ENCODE measurements around the gene GPR148.
"Not testable (repeated sequence)": the region's sequence is repeated elsewhere in the genome, so short reads cannot be mapped to it uniquely, and the experiment has no call there.

Gene GPR148

GRCh38 chr2:130728549-130729316 lies at the start of gene GPR148:
GPR148 (plus strand) TSS chr2:130729070; CDS start chr2:130729152, 82 bp downstream.
- Mint-ChIP-seq H3K4me3 (peak within 1 kb of the TSS; percentile 75), H3K4me1 (ENCODE audit: low read depth) (peaks cover 7% of the 10 kb centered on the region), H3K36me3 (ENCODE audit: low read depth) (no peaks in the 10 kb centered on the region), H3K9me3 (no peaks in the 10 kb centered on the region), H3K27ac (peak within 1 kb of the TSS; percentile 75), H3K27me3 (ENCODE audit: low read depth) (peaks cover under 1% of the 10 kb centered on the region)

- not testable (repeated sequence) for H3K27ac Mint-ChIP-seq; H3K27me3 Mint-ChIP-seq (ENCODE audit: low read depth); H3K36me3 Mint-ChIP-seq (ENCODE audit: low read depth); H3K9me3 Mint-ChIP-seq; H3K4me1 Mint-ChIP-seq (ENCODE audit: low read depth); H3K4me3 Mint-ChIP-seq
Measured at GRCh38 chr2:130692041-130692770, 36.7 kb upstream of the GPR148 start.

GRCh38 chr2:130693474-130693873 lies 35.4 kb upstream of the GPR148 start:
- H3K9me3 Mint-ChIP-seq; H3K4me3 Mint-ChIP-seq; H3K4me1 Mint-ChIP-seq (ENCODE audit: low read depth): not testable (repeated sequence)

GRCh38 chr2:130703250-130703649 lies 25.6 kb upstream of the GPR148 start:
- not testable (repeated sequence) for H3K4me3 Mint-ChIP-seq; H3K27ac Mint-ChIP-seq; H3K27me3 Mint-ChIP-seq (ENCODE audit: low read depth); H3K4me1 Mint-ChIP-seq (ENCODE audit: low read depth); H3K9me3 Mint-ChIP-seq; H3K36me3 Mint-ChIP-seq (ENCODE audit: low read depth)

More at GRCh38 chr2:130693474-130693873, 35.4 kb upstream of the GPR148 start:
- H3K36me3 Mint-ChIP-seq (ENCODE audit: low read depth); H3K27ac Mint-ChIP-seq; H3K27me3 Mint-ChIP-seq (ENCODE audit: low read depth): not testable (repeated sequence)

- not testable (repeated sequence) for H3K36me3 Mint-ChIP-seq (ENCODE audit: low read depth); H3K27ac Mint-ChIP-seq; H3K9me3 Mint-ChIP-seq; H3K4me1 Mint-ChIP-seq (ENCODE audit: low read depth); H3K27me3 Mint-ChIP-seq (ENCODE audit: low read depth); H3K4me3 Mint-ChIP-seq
Measured at GRCh38 chr2:130714795-130715194, 14.1 kb upstream of the GPR148 start.

GRCh38 chr2:130720036-130720435 lies 8.8 kb upstream of the GPR148 start:
- Mint-ChIP-seq H3K27ac (no peak overlapping the region), H3K27me3 (ENCODE audit: low read depth) (peaks cover 11% of the 10 kb centered on the region), H3K4me1 (ENCODE audit: low read depth) (no peaks in the 10 kb centered on the region)

GRCh38 chr2:130720528-130720927 lies 8.3 kb upstream of the GPR148 start:
- H3K27me3 Mint-ChIP-seq (ENCODE audit: low read depth) = peaks cover 11% of the 10 kb centered on the region
- H3K36me3 Mint-ChIP-seq (ENCODE audit: low read depth) = no peaks in the 10 kb centered on the region
- H3K27ac Mint-ChIP-seq = no peak overlapping the region
- peaks cover 5% of the 10 kb centered on the region for H3K9me3 Mint-ChIP-seq
- no peak overlapping the region for H3K4me3 Mint-ChIP-seq
- no peaks in the 10 kb centered on the region for H3K4me1 Mint-ChIP-seq (ENCODE audit: low read depth)

More at GRCh38 chr2:130720036-130720435, 8.8 kb upstream of the GPR148 start:
- Mint-ChIP-seq H3K4me3 (no peak overlapping the region), H3K9me3 (peaks cover 5% of the 10 kb centered on the region), H3K36me3 (ENCODE audit: low read depth) (no peaks in the 10 kb centered on the region)

- no peak overlapping the region for H3K4me3 Mint-ChIP-seq
- H3K27ac Mint-ChIP-seq = no peak overlapping the region
- peaks cover 6% of the 10 kb centered on the region for H3K4me1 Mint-ChIP-seq (ENCODE audit: low read depth)
- H3K9me3 Mint-ChIP-seq = peaks cover 5% of the 10 kb centered on the region
- no peaks in the 10 kb centered on the region for H3K36me3 Mint-ChIP-seq (ENCODE audit: low read depth)
- H3K27me3 Mint-ChIP-seq (ENCODE audit: low read depth) = peaks cover 11% of the 10 kb centered on the region
Measured at GRCh38 chr2:130724455-130724854, 4.4 kb upstream of the GPR148 start.

GRCh38 chr2:130726614-130727180 lies 2.2 kb upstream of the GPR148 start:
- Mint-ChIP-seq H3K4me1 (ENCODE audit: low read depth) (peaks cover 7% of the 10 kb centered on the region), H3K36me3 (ENCODE audit: low read depth) (no peaks in the 10 kb centered on the region), H3K4me3 (peak overlapping the region; percentile 75), H3K27me3 (ENCODE audit: low read depth) (peaks cover 8% of the 10 kb centered on the region), H3K9me3 (peaks cover 5% of the 10 kb centered on the region), H3K27ac (peak overlapping the region; percentile 75)

GRCh38 chr2:130727286-130727924 lies 1.5 kb upstream of the GPR148 start:
- peaks cover 3% of the 10 kb centered on the region for H3K9me3 Mint-ChIP-seq

GRCh38 chr2:130728007-130728454 lies 839 bp upstream of the GPR148 start:
- no peaks in the 10 kb centered on the region for H3K27me3 Mint-ChIP-seq (ENCODE audit: low read depth)
- H3K27ac Mint-ChIP-seq = peak overlapping the region; percentile 75
- H3K4me3 Mint-ChIP-seq = peak overlapping the region; percentile 75
- H3K9me3 Mint-ChIP-seq = no peaks in the 10 kb centered on the region
- no peaks in the 10 kb centered on the region for H3K36me3 Mint-ChIP-seq (ENCODE audit: low read depth)
- peaks cover 7% of the 10 kb centered on the region for H3K4me1 Mint-ChIP-seq (ENCODE audit: low read depth)

More at GRCh38 chr2:130727286-130727924, 1.5 kb upstream of the GPR148 start:
- Mint-ChIP-seq H3K4me3 (peak overlapping the region; percentile 75), H3K27me3 (ENCODE audit: low read depth) (peaks cover 4% of the 10 kb centered on the region), H3K36me3 (ENCODE audit: low read depth) (no peaks in the 10 kb centered on the region), H3K27ac (peak overlapping the region; percentile 75), H3K4me1 (ENCODE audit: low read depth) (peaks cover 7% of the 10 kb centered on the region)

GRCh38 chr2:130729322-130730299 lies 741 bp downstream of the GPR148 start:
- Mint-ChIP-seq H3K4me1 (ENCODE audit: low read depth) (peaks cover 7% of the 10 kb centered on the region), H3K9me3 (peaks cover 4% of the 10 kb centered on the region), H3K4me3 (peak overlapping the region; percentile 21), H3K27ac (peak overlapping the region; percentile 38), H3K36me3 (ENCODE audit: low read depth) (no peaks in the 10 kb centered on the region), H3K27me3 (ENCODE audit: low read depth) (peaks cover 9% of the 10 kb centered on the region)

GRCh38 chr2:130732257-130732656 lies 3.4 kb downstream of the GPR148 start:
- H3K4me3 Mint-ChIP-seq; H3K27me3 Mint-ChIP-seq (ENCODE audit: low read depth); H3K4me1 Mint-ChIP-seq (ENCODE audit: low read depth); H3K27ac Mint-ChIP-seq; H3K9me3 Mint-ChIP-seq; H3K36me3 Mint-ChIP-seq (ENCODE audit: low read depth): not testable (repeated sequence)
